Fibroblast of lung (primary cell): ENCODE results near the gene KIF2A.

ENCODE experiments used
- CTCF ChIP-seq, 2 donors: IDR thresholded peaks in 1 of 2; conservative IDR thresholded peaks in 1 of 2; 1 replicate in 1 of 2; 2 replicates in 1 of 2; pipeline ENCODE4 v1.5.1; 2011 to 2012; ENCODE audit warnings: low read length in 2 of 2, control low read depth in 1 of 2, inconsistent platforms in 1 of 2, low read depth in 1 of 2, mild to moderate bottlenecking in 1 of 2
- EZH2 ChIP-seq: IDR thresholded peaks from 2 replicates; pipeline ENCODE4 v1.5.1; 2012; ENCODE audit warnings: low read length, control low read depth, mild to moderate bottlenecking; ENCODE audit errors: missing control alignments

DNA sequence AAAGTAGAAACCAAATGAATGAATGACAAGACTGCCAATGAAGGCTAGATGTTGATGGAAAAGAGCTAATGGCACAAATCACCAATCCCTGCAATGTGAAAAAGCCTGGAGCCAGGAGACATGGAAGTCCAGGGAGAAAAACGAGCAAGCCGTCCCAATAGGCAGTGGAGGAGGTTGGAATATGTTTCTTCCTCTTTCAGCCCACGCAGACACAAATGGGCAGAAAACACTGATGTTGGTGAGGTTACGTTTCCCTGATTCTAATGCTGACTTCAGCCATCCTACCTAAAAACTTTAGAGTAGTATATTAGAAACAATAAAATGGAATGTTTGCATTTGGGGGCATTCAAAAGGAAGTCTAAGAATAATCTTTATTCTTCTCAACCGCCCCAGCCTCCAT is 23.9 kb upstream of the KIF2A start:
- TF ChIP-seq CTCF (conservative IDR thresholded peaks at IDR 0.05 in 1 of 2, IDR thresholded peaks at IDR 0.05 in 1 of 2; ENCODE audit: low read depth in 1 of 2, low read length in 2 of 2): no peak
- no peak for TF ChIP-seq EZH2
